ENCODE data around the gene IPO8.
"Not testable (repeated sequence)": the region's sequence is repeated elsewhere in the genome, so short reads cannot be mapped to it uniquely, and the experiment has no call there.

IPO8 gene

DNA sequence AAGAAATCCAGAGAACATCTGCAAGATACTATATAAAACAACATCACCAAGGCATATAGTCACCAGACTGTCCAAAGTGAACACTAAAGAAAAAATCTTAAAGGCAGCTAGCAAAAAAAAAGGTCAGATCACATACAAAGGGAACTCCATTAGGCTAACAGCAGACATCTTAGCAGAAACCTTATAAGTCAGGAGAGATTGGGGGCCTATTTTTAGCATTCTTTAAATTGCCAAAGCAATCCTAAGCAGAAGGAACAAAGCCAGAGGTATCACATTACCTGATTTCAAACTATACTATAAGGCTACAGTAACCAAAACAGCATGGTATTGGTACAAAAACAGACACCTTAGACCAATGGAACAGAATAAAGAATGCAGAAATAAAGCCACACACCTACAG lies 92.5 kb downstream of the IPO8 start:
- no peak for DNase-seq

DNA sequence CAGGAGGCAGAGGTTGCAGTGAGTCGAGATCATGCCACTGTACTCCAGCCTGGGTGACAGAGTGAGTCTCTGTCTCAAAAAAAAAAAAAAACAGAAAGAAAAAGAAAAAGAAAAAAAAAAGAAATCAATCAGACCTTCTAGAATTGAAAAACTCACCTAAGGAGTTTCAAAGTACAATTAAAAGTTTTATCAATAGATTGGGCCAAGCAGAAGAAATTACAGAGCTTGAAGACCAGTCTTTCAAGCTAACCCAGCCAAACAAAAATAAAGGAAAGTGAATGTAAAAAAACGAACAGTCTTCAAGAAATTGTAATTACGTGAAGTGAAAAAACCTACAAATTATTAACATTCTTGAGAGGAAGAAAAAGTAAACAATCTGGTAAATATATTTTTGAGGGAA lies 93.0 kb downstream of the IPO8 start:
- DNase-seq, result no peak

DNA sequence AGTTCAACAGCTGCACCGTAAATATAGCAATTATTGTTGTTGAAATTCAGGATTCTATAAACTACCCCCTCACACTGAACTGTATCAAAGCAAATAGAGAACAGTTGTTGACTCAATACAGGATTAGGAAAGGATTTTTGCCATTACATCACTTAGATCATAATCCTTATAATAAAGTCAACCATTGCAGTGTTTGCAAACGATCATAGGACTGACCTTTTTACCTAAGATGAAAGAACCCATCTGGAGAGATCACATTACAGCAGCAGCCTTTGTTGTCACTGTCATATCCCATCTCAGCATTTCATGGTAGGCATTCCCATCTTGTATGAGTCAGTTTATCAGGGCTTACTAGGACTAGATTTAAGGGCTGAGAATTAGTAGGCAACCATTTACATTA lies 96.1 kb downstream of the IPO8 start:
- DNase-seq, result no peak

DNA sequence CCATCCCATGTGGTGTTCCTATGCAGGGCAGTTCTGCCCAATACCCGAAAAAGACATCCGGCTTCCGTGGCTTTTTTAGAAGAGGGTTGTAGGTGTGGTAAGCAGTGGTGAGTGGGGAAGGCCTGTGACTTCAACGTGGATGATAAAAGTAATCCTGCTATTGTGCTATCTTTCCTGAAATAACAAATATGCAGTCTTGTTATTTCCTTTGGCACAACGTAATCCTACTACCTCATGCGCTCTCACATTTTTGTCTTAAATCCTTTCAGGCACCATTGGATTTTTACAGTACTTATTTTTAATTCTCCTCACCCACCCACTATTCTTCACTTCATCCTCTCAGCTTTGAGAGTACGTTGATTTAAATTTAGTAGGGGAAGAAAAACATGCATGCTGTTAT lies 96.8 kb downstream of the IPO8 start:
- no peak for DNase-seq

DNA sequence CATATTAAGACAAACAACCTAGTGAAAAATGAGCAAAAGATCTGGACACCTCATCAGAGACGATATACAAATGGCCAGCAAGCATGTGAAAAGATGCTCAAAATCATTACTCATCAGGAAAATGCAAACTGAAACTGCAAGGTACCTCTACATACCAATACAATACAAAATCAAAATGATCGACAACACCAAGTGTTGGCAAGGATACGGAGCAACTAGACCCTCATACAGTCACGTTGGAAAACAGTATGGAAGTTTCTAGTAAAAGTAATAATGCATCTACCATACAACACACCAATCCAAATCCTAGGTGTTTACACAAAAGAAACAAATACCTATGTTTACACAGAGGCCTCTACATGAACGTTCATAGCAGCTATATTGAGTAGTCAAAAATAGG lies 99.9 kb downstream of the IPO8 start:
- no peak for DNase-seq

DNA sequence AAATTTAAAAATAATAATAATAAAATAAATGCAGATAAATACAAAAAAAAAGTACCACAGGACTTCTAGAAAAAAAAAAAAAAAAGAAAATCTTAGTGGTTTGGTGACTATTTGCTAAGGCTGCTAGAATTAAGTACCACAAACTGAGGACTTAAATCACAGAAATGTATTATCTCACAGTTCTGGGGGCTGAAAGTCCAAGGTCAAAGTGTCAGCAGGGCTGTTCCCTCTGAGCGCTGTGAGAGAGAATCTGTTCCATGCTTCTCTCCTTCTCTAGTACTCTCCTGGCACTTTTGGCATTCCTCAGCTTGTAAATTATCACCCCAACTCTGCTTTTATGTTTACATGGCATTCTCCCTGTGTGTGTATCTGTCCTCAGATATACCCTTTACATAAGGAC lies 101.2 kb downstream of the IPO8 start:
- DNase-seq, result no peak

DNA sequence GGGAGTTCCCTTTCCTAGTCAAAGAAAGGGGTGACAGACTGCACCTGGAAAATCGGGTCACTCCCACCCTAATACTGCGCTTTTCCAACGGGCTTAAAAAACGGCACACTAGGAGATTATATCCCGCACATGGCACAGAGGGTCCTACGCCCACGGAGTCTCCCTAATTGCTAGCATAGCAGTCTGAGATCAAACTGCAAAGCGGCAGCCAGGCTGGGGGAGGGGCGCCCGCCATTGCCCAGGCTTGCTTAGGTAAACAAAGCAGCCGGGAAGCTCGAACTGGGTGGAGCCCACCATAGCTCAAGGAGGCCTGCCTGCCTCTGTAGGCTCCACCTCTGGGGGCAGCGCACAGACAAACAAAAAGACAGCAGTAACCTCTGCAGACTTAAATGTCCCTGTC lies 107.1 kb downstream of the IPO8 start:
- DNase-seq, result not testable (repeated sequence)

DNA sequence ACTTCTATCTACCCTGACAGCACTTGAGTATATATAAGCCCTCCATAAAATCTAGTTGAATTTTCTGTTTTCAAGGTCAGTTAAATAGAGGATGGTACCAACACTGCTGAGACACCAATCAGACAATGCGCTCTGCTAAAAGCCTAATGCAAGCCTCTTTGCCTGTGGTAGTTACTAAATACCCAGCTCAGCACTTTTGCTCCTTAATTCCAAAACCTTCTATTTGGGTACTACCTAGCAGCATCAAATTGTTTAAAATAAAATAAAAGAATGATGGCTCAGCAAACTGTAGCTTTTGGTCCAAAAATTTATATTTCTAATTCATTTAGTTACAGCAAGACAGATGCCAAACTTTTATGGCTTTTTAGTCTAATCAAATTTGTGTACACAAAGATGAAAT lies 107.9 kb downstream of the IPO8 start:
- no peak for DNase-seq

DNA sequence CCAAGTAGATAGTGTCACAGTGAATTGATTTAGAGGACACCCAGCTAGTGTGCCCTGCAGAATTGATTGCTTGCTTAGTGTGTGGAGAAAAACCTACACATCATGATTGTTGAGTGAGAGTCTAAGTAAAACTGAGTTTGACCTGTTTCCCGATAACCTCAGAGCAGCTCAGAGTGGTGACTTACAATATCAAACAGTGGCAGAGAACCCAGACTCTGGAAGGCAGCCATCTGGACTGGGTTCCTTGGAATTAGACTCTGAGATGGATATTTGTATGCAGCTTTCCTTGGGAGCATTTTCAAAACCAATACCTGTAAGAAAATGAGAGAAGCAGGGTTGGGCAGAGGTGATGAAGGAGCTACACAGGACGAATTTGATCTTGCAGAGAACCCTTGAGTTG lies 109.8 kb downstream of the IPO8 start:
- DNase-seq, result no peak

DNA sequence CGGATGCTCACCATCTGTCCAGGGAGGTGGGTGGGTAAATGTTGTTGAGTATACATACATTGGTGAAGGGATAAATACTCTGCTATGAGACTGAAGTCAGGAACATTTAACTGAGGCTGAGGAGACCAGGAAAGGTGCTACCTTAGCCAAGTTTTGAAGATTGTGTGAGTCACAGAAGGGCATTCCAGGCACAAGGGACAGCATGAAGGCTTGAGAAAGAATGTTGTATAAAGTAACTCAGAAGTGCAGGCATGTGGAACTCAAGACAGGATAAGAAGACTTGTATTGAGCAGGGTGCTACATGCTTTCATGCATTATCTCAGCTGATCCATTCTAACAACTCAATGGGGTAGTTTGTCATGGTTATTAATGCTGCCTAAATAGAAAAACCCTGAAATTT lies 112.7 kb downstream of the IPO8 start:
- DNase-seq, result no peak

DNA sequence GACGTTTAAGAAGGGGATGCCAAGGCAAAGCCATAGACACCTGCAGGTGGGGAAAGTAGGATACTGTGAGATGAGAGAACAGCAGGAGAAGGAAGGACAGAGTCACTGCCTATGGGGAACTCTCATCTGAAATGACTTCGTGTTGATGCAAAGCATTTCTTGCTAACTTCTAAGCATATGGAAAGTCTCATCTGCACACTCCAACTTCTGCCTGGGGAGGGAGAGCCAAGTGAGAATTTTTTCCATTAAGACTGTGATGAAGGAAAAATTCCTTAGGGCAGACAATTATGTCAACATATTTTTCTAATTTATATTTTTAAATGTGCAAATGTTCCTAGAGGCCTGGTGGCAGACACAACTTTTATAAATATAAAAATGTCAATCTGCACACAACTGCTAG lies 115.3 kb downstream of the IPO8 start:
- no peak for DNase-seq
